ENCODE data around the gene HEMK1. TPM values are rescaled to one million over a fixed set of nuclear protein-coding genes. Genes with fewer than 3 reads are reported as not detected.

Gene HEMK1
- total RNA-seq, 2 experiments from 2014 or later: 49.6 to 50.1 TPM

DNA sequence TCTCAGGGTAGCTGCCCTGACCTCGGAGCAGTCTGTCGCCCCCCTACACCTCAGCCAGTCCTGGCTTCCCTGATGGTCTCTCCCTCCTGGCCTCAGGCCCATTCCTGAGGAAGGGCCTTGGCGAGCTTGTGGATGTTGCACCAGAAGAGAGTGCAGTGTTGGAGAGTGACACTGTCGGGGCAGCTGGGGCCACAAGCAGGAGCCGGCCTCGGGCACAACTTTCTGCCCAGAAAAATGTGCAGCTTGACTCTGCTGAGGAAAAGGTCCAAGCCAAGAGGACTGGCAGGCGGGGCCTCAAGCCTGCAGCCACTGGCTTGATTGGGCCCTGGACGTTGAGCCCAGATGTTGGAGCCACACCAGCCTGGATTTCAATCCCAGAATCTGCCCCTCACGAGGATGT is 12.8 kb downstream of the HEMK1 start:
- Mint-ChIP-seq H3K27ac (no peak overlapping the region), H3K4me1 (peaks cover 42% of the 10 kb centered on the region), H3K9me3 (no peaks in the 10 kb centered on the region)

GRCh38 chr3:50583897-50584296 is 14.6 kb downstream of the HEMK1 start:
- ChIA-PET POLR2A (interaction anchor here (1.7 to 37.3 kb wide), 3 partner anchors 6 to 29 kb away, joined by 7 to 4963 read pairs (median 877); partner anchors contain the start of genes CISH and MAPKAPK3), CTCF (interaction anchor here (1.3 to 18.5 kb wide), 2 partner anchors 9 to 26 kb away, joined by 4 to 854 read pairs; partner anchors contain the start of genes CISH and MAPKAPK3)
- peaks cover 62% of the 10 kb centered on the region for H3K36me3 Mint-ChIP-seq (ENCODE audit: low read depth)
- H3K4me1 Mint-ChIP-seq: peaks cover 57% of the 10 kb centered on the region
- no peak overlapping the region for H3K4me3 Mint-ChIP-seq
- peak overlapping the region; percentile 12 for H3K27ac Mint-ChIP-seq
- H3K27me3 Mint-ChIP-seq: no peaks in the 10 kb centered on the region
- no peak for DNase-seq
- H3K9me3 Mint-ChIP-seq: no peaks in the 10 kb centered on the region

More for the DNA sequence above, 12.8 kb downstream of the HEMK1 start:
- DNase-seq: no peak
- POLR2A ChIA-PET: interaction anchor here (3.1 to 37.3 kb wide), 3 partner anchors 8 to 31 kb away, joined by 23 to 4963 read pairs (median 877); partner anchors contain the start of genes CISH, HEMK1 and MAPKAPK3
- Mint-ChIP-seq H3K27me3 (no peaks in the 10 kb centered on the region), H3K36me3 (ENCODE audit: low read depth) (peaks cover 67% of the 10 kb centered on the region), H3K4me3 (no peak overlapping the region)
- CTCF ChIA-PET: interaction anchor here (18.5 kb wide), 1 partner anchor 28 kb away, joined by 854 read pairs; the partner anchor contains the start of genes CISH and MAPKAPK3

DNA sequence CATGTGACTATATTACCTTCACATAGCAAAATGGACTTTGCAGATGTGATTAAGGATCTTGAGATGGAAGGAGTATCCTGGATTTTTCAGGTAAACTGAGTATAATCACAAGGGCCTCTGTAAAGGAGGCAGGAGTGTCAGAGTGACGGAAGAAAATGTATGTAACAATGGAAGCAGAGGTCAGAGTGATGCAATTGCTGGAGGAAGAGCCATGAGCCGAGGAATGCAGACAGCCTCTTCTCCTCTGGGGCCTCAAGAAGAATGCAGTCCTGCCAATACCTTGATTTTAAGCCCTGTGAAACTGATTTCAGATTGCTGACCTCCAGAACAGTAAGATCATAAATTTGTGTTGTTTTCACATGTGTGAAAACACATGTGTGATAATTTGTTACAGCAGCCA is 15.1 kb downstream of the HEMK1 start:
- POLR2A ChIA-PET: interaction anchor here (1.7 to 37.3 kb wide), 2 partner anchors 10 to 28 kb away, joined by 7 to 4963 read pairs; partner anchors contain the start of genes CISH and MAPKAPK3

GRCh38 chr3:50585919-50586762 is 16.8 kb downstream of the HEMK1 start:
- POLR2A ChIA-PET: interaction anchor here (1.7 to 37.3 kb wide), 3 partner anchors 11 to 58 kb away, joined by 3 to 4963 read pairs (median 877); partner anchors contain the start of genes C3orf18, CISH, HEMK1 and MAPKAPK3
- peaks cover 66% of the 10 kb centered on the region for H3K4me1 Mint-ChIP-seq
- no peaks in the 10 kb centered on the region for H3K27me3 Mint-ChIP-seq
- no peak overlapping the region for H3K4me3 Mint-ChIP-seq
- CTCF ChIA-PET: interaction anchor here (0.5 to 11.1 kb wide), 4 partner anchors 12 to 42 kb away, joined by 3 to 342 read pairs (median 167); partner anchors contain the start of genes C3orf18, CISH, HEMK1 and MAPKAPK3
- H3K9me3 Mint-ChIP-seq: no peaks in the 10 kb centered on the region
- no peak for DNase-seq
- peaks cover 40% of the 10 kb centered on the region for H3K36me3 Mint-ChIP-seq (ENCODE audit: low read depth)
- H3K27ac Mint-ChIP-seq: peak overlapping the region; percentile 25

More for the DNA sequence above, 15.1 kb downstream of the HEMK1 start:
- no peaks in the 10 kb centered on the region for H3K27me3 Mint-ChIP-seq
- CTCF ChIA-PET: interaction anchor here (1.3 to 18.5 kb wide), 2 partner anchors 9 to 26 kb away, joined by 4 to 854 read pairs; partner anchors contain the start of genes CISH and MAPKAPK3
- H3K4me1 Mint-ChIP-seq: peaks cover 60% of the 10 kb centered on the region
- H3K4me3 Mint-ChIP-seq: no peak overlapping the region
- H3K36me3 Mint-ChIP-seq (ENCODE audit: low read depth): peaks cover 58% of the 10 kb centered on the region
- H3K27ac Mint-ChIP-seq: no peak overlapping the region
- no peaks in the 10 kb centered on the region for H3K9me3 Mint-ChIP-seq
- no peak for DNase-seq

GRCh38 chr3:50586763-50587070 is 17.4 kb downstream of the HEMK1 start:
- ChIA-PET CTCF (interaction anchor here (1.6 to 11.1 kb wide), 3 partner anchors 12 to 23 kb away, joined by 3 to 342 read pairs (median 331); partner anchors contain the start of genes C3orf18, CISH, HEMK1 and MAPKAPK3), POLR2A (interaction anchor here (1.7 to 37.3 kb wide), 3 partner anchors 12 to 58 kb away, joined by 3 to 4963 read pairs (median 877); partner anchors contain the start of genes C3orf18, CISH, HEMK1 and MAPKAPK3)
- Mint-ChIP-seq H3K27me3 (no peaks in the 10 kb centered on the region), H3K9me3 (no peaks in the 10 kb centered on the region), H3K4me3 (no peak overlapping the region), H3K36me3 (ENCODE audit: low read depth) (peaks cover 36% of the 10 kb centered on the region), H3K27ac (peak overlapping the region; percentile 21), H3K4me1 (peaks cover 66% of the 10 kb centered on the region)
- no peak for DNase-seq

DNA sequence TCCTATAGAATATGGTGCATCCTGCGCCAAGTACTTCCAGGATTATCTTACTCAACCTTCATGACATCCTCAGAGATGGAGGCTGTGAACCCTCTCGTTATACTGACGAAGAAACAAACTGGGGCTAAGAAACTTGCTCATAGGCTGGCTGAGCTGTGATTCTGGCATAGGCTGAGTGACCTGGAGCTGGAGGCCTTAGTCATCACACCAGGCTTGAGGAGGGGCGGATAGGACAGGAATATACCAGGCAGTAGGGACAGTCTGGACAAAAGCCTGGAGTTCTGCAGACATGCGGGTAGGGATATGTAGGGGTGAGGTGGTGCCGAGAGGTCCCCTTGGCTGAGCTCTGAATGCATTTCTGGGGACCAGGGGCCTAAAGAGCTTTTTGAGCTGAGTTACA is 18.1 kb downstream of the HEMK1 start:
- Mint-ChIP-seq H3K27me3 (no peaks in the 10 kb centered on the region), H3K27ac (peak overlapping the region; percentile 96), H3K4me3 (no peak overlapping the region), H3K4me1 (peaks cover 71% of the 10 kb centered on the region), H3K9me3 (no peaks in the 10 kb centered on the region), H3K36me3 (ENCODE audit: low read depth) (peaks cover 32% of the 10 kb centered on the region)
- DNase-seq: no peak
- CTCF ChIA-PET: interaction anchor here (10.7 to 11.1 kb wide), 2 partner anchors 13 to 22 kb away, joined by 331 to 342 read pairs; partner anchors contain the start of genes CISH, HEMK1 and MAPKAPK3
- POLR2A ChIA-PET: interaction anchor here (0.7 to 37.3 kb wide), 3 partner anchors 13 to 249 kb away, joined by 3 to 4963 read pairs (median 877); partner anchors contain the start of genes C3orf18, CISH, HEMK1 and MAPKAPK3

DNA sequence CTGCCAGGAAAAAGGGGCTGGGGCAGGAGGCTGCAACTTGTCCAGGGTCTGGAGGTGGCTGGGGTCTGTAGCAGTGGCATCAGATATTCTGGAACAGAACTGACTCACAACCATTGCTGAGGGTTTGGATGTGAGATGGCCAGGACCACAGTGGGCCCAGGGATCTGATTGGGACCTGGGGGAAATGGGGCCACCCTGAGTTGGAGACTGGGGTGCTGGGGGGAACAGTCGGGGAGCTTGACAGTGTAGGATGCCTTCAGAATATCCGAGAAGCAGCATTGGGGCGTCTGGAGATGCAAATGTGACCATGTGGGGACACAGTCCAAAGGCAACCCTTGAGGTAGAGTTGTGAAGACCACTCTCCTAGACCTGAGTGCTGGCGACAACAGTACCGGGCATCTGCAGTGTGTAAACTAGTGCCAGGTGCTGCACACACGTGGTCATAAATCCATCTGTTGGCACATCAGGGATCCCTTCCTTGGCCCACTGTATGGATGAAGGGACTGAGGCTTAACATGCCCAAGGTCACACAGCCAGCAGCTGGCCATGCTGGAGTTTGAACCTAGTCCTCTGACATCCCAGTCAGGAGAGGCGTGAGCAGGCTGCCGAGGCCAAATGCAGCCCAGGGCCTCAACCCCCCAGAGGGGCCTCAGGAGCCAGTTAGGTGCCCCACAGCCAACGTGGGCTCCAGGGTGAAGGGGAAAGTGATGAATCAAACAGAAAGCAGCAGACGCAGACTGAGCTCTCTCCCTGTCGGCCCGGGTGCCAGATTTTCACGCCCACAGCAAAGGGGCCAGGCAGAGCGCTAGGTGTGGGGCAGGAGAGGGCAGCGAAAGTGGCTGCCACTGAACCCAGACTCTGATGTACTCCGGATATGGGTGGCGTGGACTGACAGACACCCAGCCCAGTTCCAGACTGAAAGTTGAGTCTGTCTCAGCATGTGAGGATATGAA is 18.8 kb downstream of the HEMK1 start:
- peak; percentile 81 for DNase-seq
- Mint-ChIP-seq H3K4me1 (peaks cover 78% of the 10 kb centered on the region), H3K36me3 (ENCODE audit: low read depth) (peaks cover 31% of the 10 kb centered on the region), H3K4me3 (peak overlapping the region; percentile 6), H3K27ac (peak overlapping the region; percentile 96), H3K9me3 (no peaks in the 10 kb centered on the region), H3K27me3 (no peaks in the 10 kb centered on the region)
- POLR2A ChIA-PET: interaction anchor here (0.7 to 37.3 kb wide), 4 partner anchors 13 to 797 kb away, joined by 3 to 4963 read pairs (median 444); partner anchors contain the start of genes C3orf18, CISH, HEMK1 and MANF
- CTCF ChIA-PET: interaction anchor here (3.0 to 11.1 kb wide), 3 partner anchors 10 to 21 kb away, joined by 11 to 342 read pairs (median 331); partner anchors contain the start of genes CISH, HEMK1 and MAPKAPK3

GRCh38 chr3:50588759-50589433 is 19.6 kb downstream of the HEMK1 start:
- Mint-ChIP-seq H3K4me1 (peaks cover 82% of the 10 kb centered on the region), H3K36me3 (ENCODE audit: low read depth) (peaks cover 23% of the 10 kb centered on the region), H3K27me3 (no peaks in the 10 kb centered on the region), H3K4me3 (peak overlapping the region; percentile 6), H3K27ac (peak overlapping the region; percentile 96), H3K9me3 (no peaks in the 10 kb centered on the region)
- ChIA-PET CTCF (interaction anchor here (3.0 to 11.1 kb wide), 3 partner anchors 9 to 20 kb away, joined by 11 to 342 read pairs (median 331); partner anchors contain the start of genes CISH, HEMK1 and MAPKAPK3), POLR2A (interaction anchor here (2.4 to 37.3 kb wide), 5 partner anchors 14 to 796 kb away, joined by 12 to 4963 read pairs (median 29); partner anchors contain the start of genes C3orf18, CISH, HEMK1 and MANF)
- DNase-seq: no peak

DNA sequence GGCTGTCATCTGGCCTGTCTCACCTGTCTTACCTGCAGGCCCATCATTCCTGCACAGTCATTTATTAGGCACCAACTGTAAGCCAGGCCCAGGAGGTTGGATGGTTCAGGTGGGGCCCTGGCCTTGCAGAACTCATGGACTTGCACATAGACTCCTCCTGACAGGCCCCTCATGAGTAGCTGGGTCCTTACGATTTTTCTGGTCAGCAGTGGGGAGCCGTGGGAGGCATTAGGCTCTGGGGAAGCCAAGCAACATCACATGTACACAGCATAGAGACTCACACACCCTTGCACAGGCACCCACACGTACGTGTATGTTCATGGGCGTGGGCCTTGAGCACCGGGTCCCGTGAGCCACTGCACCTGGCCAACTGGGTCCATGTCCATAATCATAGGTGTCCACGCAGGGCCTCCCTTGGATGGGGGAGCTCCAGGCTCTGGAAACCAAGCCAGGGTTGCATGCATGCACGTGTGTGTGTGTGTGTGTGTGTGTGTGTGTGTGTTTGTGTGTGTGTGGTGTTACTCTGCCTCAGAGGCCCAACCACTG is 21.9 kb downstream of the HEMK1 start:
- peaks cover 33% of the 10 kb centered on the region for H3K36me3 Mint-ChIP-seq (ENCODE audit: low read depth)
- H3K27ac Mint-ChIP-seq: peak overlapping the region; percentile 96

GRCh38 chr3:50592568-50592967 is 23.2 kb downstream of the HEMK1 start:
- POLR2A ChIA-PET: interaction anchor here (0.9 to 37.3 kb wide), 4 partner anchors 18 to 792 kb away, joined by 3 to 4963 read pairs (median 453); partner anchors contain the start of genes C3orf18, CISH, HEMK1 and MAPKAPK3
- CTCF ChIA-PET: interaction anchor here (10.7 to 11.1 kb wide), 2 partner anchors 17 to 18 kb away, joined by 331 to 342 read pairs; partner anchors contain the start of genes CISH, HEMK1 and MAPKAPK3
- Mint-ChIP-seq H3K36me3 (ENCODE audit: low read depth) (peaks cover 30% of the 10 kb centered on the region), H3K27ac (peak overlapping the region; percentile 96), H3K4me1 (peaks cover 89% of the 10 kb centered on the region), H3K9me3 (no peaks in the 10 kb centered on the region), H3K27me3 (no peaks in the 10 kb centered on the region), H3K4me3 (no peak overlapping the region)
- DNase-seq: no peak

More for the DNA sequence above, 21.9 kb downstream of the HEMK1 start:
- H3K9me3 Mint-ChIP-seq: no peaks in the 10 kb centered on the region
- peaks cover 98% of the 10 kb centered on the region for H3K4me1 Mint-ChIP-seq
- H3K4me3 Mint-ChIP-seq: peak overlapping the region; percentile 70
- H3K27me3 Mint-ChIP-seq: no peaks in the 10 kb centered on the region
- ChIA-PET POLR2A (interaction anchor here (0.6 to 37.3 kb wide), 6 partner anchors 16 to 1658 kb away, joined by 3 to 4963 read pairs (median 24); partner anchors contain the start of genes C3orf18, CISH, HEMK1 and HYAL3), CTCF (interaction anchor here (1.0 to 11.1 kb wide), 5 partner anchors 10 to 29 kb away, joined by 3 to 342 read pairs (median 5); partner anchors contain the start of genes C3orf18, CISH, HEMK1 and MAPKAPK3)
- DNase-seq: peak; percentile 51
